IPS DF 4.7 (cell line): Measurements from ENCODE around the gene METAP1D.
"Not testable (repeated sequence)": the region's sequence is repeated elsewhere in the genome, so short reads cannot be mapped to it uniquely, and the experiment has no call there.

Experiments used
- DNase-seq: peaks from one replicate; pipeline ENCODE4 v3.0.0-alpha.2; 2013; ENCODE audit warnings: low spot score; ENCODE audit errors: extremely low read depth

METAP1D gene

DNA sequence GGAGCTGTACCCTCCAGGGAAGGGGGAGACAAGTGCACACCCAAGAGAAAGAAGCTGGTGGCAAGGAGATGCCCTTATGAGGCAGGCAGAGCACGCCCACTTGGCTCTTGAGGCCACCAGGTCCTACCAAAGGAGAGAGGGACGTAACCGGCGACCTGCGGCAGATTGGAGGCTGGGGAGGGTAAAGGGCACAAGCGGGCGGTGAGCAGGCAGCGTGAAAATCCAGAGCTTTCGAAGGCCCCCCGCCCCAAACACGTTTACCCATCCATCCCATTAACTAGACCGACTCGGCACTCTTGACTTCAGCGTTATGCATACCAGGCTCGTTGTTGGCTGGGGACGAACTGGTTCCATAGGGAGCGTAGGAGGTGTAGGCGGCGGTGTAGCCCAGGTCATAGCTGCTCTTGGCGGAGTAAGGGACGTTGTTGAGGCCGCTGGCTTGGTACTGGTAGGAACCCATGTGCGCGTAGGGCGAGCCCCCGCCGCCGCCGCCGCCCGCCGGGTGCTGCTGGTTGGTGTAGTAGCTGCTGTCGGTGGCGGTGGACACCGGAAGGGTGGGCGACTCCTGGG, 102.2 kb downstream of the METAP1D start:
- DNase-seq = no peak

DNA sequence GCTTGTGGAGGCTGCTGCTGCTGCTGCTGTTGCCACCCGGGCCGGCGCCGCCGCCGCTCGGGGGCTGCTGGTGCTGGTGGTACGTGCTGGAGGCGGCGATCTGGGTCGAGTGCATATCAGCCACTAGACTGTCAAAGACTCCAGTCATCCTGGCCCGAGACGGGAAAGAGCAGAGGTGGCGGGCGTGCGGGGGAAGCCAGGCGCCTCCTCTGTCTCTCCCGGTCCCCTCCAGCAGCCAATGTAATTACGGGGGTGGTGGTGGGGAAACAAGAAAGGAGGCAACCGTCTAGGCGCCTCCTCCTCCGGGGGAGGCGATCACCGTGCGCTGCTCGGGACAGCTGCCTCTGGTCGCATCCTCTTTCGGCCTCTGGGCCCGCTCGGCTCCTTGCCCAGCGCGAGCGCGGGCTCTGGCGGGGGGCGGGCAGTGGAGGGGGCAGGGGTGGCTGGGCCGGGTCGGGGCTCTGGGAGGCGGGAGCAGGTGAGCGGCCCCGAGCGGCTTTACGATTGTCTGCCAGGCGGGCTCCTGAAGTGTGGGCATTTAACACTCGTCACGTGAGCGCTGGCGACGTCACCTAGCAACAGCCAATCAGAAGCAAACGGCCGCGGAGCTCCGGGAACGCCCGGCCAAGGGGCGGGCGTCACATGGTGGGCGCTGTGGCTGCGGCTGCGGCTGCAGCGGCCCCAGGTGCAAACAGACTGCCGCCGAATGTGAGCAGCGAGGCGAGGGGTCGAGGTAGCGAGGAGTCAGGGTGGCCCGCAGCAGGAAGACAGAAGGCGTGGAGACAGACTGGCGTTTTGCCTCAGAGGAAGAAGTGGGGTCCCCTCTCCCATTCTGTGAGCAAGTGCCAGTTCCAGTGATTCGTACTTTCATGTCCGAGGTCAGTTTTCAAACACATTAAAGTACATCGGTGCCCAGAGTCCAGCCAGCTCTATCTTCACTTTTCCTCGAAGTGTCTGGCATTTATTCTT, 102.9 kb downstream of the METAP1D start, which contains the start of gene DLX2:
TSS of gene DLX2 (minus strand) at position 510 of the 969 bp plus-strand sequence. CDS start at position 148, 362 bp downstream.
- DNase-seq = no peak

DNA sequence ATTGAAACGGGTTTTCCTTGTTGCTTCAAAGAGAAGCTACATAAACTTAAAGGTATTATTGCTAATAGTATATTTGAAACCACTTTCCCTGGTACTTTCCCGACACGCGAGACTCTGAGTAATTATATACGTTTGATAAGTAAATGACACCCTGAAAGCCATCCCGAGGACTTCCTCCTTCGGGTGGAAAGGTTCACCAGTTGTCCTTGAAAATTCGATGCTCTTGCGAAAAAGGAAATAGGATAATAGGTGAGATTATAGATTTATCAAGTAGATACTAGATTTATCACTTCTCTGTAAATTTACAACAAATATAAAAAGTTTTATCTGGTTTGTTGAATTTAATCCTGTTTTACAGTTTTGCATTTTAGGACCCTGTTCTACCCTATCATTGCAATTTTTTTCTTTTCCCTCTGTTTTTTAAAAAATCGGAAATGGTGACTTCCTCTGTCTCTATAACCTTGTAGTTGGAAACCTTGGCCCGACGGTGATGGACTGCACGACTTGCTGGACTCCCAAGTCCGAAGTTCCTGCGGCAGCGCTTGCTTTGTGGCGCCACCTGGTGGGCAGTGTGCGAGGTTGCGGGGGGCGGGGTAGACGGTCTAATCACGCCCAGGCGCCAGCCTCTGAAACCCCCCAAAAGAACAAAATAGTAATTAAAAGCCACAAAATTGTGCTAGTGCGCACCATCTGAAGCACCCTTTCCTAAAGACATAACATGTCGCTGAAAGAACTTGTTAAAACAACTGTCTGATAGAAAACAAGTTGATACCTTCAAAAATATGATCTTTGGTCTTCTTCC, 103.9 kb downstream of the METAP1D start:
- DNase-seq = no peak

DNA sequence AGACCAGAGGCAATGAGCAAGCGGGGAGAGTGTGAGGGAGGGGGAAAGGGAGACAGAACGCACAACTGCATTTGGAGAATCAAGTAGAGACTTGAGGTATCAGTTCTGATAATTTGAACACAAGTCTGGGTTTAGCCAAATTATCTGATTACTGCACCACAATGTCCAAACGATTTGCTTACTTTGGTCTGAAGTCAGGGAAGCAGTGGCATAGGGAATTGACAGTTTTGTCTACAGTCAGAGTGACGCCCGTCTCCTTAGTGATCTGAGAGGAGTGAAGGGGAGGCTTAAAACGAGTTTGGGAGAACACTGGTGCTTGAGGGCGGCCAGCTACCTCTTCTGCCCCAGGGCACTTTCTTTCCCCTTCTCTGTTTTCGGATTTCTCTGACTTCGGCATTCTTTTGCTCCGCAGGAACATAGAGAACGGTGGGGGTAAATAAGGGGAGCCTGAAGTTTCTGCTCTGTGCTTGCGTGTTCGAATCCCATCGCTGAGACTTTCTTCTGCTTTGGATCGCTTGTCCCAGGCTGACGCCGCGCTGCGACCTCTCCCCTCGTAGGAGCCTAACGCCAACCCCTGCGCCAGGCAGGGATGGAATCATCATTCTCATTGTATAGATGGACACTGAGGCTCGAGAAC, 105.8 kb downstream of the METAP1D start:
- DNase-seq = no peak

- no peak for DNase-seq
These were observed 106.6 kb downstream of the METAP1D start for GRCh38 chr2:172106108-172106961.

GRCh38 chr2:172107690-172108586, 108.2 kb downstream of the METAP1D start:
- DNase-seq = no peak

DNA sequence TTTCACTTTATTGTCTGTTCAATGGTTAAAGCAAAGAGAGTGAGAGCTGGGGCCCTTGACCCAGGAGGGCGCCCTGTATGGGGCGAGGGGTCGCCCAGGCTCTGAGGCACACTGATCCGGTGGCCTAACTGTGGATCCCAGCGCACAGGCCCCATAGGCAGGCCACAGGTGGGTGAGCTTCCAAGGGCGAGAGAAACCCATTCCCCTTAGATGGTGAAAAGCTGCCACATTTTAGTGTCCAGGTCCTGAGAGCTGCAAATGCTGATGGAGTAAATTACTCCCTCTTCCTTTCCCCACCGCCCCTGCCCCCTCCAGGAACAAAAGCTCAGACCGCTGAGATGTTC, 108.8 kb downstream of the METAP1D start:
- no peak for DNase-seq

- no peak for DNase-seq
These were observed 109.7 kb downstream of the METAP1D start for GRCh38 chr2:172109256-172109987.

DNA sequence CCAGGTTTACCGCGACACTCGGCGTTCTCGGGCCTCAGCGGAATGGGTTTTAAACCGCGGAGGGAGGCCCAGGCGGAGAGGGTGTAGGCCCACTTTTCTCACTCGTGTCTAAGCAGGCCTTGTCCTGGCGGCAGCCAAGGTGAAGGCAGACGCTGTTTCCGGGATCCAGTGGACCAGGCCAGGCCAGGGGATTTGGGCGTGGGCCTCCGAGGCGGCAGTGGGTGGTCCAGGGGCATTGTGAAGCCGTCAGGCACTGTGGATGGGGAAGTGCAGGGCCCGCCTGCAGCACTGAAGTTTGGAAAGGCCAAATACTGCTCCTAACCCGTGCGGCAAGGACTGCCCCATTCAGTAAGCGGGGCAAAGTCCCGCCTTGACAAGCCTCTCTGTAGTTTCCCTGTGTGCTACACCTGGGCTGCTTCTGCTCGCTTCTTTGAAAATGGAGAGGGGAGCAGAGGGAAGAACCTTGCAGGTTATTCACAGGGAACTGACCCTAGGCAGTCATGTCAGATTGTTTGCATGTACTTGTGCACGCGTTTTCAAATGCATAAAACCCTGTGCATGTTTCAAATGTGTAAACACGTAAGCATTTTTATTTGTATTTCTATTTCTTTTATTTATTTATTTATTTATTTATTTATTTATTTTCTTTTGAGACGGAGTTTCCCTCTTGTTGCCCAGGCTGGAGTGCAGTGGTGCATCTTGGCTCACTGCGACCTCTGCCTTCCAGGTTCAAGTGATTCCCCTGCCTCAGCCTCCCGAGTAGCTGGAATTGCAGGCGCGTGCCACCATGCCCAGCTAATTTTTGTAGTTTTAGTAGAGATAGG, 110.4 kb downstream of the METAP1D start:
- DNase-seq = no peak

GRCh38 chr2:172113617-172114016, 113.9 kb downstream of the METAP1D start:
- DNase-seq = no peak

DNA sequence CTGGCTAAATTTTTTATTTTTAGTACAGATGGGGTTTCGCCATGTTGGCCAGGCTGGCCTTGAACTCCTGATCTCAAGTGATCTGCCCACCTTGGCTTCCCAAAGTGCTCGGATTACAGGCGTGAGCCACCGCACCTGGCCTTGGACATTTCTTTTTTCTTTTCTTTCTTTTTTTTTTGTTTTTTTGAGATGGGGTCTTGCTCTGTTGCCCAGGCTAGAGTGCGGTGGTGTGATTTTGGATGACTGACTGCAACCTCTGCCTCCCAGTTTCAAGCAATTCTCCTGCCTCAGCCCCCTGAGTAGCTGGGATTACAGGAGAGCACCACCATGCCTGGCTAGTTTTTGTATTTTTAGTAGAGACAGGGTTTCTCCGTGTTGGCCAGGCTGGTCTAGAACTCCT, 114.4 kb downstream of the METAP1D start:
- DNase-seq = not testable (repeated sequence)

DNA sequence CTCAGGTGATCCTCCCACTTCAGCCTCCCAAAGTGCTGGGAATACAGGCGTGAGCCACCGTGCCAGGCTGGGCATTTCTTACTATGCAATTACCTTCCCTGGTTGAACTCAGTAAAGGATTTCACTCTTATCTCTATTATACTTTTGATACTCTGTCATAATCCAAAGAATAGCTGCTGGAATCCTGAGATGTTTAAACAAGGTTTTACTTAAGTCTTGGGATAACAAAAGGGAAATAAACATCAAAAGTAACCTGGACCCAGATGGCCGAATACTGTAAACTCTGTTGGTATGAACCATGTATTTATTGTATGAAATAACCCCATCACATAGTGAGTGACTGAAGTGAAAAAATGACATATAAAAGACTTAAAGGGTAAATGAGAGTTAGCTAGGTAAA, 114.8 kb downstream of the METAP1D start:
- no peak for DNase-seq

DNA sequence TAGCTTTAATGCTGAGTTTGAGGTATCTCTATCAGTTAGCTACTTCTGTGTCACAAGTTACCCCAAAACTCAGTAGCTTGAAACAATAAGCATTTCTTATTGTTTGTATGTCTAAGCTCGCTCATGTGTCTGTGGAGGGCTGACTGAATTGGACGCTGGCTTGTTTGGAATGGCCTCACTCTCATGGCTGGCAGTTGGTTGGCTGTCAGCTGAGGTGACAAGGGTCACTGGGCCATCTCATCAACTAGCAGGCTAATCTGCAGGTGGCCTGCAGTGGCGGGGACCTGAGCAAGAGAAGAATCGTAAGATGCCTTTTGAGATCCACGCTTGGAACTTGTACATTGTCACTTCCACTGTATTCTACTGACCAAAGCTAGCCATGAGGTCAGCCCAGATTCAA, 116.4 kb downstream of the METAP1D start:
- no peak for DNase-seq

DNA sequence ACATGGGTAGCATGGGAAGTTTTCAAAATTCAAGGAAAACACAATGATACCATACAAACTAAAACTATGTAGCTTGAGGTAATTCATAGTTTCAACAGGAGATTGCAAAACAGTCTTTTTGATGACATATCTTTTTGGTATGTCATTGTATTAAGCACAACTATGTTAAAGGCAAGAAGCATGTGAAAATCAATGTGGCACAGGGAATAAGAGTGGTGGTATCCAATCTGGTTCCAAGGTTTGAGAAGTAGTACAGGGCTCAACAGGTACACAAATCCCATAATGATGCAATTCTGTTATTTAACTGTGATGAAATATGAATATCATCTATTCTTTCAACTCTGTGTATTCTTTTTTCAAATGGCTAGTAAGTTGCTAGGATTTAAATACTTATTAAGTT, 119.3 kb downstream of the METAP1D start:
- no peak for DNase-seq

DNA sequence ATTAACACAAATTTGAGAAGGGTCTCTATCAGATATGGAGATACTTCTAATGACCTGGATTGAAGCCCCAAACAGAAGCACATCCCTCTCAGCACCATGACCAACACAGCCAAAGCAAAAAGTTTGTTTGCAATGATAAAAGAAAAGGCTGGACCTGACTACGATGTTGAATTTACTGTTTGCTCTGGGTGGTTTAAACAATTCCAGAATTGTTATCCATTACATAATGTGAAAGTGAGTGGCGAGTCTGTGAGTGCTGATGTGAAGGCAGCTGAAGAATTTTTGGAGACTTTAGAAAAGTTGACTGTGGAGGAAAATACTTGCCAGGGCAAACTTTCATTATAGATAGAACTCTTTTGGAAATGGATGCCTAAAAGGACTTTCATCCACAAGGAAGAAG, 120.4 kb downstream of the METAP1D start:
- no peak for DNase-seq

- DNase-seq = no peak
These were observed 128.7 kb downstream of the METAP1D start for GRCh38 chr2:172128484-172128883.

DNA sequence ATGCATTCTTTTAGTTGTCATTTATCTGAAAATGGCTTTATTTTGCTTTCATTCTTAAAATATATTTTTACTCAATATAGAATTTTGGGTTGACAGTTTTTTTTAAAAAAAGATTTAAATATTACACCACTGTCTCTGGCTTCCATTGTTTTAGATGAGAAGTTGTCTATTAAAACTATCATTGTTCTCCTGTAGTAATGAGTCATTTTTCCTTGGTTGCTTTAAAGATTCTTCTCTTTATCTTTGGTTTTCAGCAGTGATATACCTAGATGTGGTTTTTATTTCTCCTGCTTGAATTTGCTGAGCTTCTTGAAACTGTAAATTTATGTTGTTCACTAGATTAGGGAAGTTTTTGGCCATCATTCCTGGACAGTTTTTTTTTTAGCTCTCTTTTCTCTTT, 129.7 kb downstream of the METAP1D start:
- DNase-seq = no peak
